ENCODE data around the gene CCNC.
A peak's percentile ranks its signal among the peaks of the same experiment; 100 is the strongest.
"Not testable (repeated sequence)": the region's sequence is repeated elsewhere in the genome, so short reads cannot be mapped to it uniquely, and the experiment has no call there.

Gene CCNC

DNA sequence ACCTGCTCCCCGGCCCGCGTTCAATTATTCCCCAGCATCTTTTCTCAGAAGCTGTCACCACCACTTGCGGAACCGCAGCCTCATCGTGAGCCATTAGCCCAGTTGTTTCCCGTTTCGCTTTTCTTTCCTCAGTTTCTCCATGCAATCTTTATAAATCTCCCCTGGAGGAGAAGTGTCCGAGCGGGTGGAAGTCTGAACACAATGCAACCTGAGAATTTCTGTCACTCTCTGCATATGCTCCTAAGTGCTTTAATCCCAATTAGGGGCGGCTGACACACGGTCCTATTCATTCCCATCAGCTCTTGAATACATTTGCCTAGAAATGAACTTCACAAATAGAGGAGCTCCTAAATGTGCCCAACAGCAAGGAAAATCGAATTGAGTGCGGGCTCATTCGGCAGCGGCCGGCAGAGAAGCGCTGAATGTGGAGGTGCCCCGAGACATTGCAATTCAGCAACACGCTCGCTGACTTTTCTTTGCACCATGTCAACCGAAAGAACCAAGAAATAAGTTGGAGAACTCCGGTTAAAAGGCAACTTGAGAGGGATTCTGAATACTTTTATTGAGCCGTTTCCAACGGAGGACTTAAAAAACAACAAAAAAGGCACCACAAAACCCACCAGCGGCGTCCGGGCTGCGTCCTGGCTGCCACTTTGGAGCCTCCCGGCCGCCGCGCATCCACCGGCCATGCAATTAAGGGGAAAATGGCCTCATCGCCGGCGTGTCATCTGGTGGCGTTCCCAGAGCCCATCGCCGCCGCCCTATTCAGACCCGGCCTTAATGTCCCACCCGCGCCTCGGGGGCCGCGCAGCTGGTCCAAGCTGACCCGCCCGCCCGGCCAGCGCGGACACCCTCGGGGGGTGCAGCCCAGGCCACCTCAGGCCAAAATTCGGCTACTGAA, 34.3 kb upstream of the CCNC start:
- no peak for DNase-seq

DNA sequence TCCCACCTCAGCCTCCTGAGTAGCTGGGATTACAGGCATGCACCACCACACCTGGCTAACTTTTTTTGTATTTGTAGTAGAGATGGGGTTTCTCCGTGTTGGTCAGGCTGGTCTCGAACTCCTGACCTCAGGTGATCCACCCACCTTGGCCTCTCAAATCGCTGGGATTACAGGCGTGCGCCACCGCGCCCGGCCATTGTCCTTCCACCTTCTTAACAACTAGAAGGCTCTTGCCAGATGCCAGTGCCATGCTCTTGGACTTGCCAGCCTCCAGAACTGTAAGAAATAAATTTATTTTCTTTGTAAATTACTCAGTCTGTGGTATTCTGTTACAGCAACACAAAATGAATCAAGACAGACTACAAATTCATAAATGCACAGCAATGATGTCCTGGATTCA, 26.2 kb upstream of the CCNC start:
- DNase-seq: not testable (repeated sequence)

DNA sequence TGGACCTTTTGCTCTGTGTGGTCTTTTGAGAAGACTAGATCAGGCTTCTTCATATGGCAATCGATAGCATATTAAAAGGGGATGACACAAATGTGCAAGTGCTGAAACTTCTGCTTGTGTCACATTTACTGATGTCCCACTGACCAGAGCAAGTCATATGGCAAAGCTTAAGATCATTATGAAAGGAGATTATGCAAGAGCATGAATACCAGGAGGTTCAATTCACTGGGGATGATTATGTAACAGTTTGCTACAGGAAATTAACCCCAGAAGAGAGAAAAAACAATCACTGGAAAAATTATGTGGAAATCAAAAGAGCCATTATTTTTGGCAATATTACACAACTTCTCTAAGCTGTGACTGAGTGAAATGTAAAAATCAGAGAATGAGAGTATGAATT, 24.4 kb upstream of the CCNC start:
- no peak for DNase-seq

DNA sequence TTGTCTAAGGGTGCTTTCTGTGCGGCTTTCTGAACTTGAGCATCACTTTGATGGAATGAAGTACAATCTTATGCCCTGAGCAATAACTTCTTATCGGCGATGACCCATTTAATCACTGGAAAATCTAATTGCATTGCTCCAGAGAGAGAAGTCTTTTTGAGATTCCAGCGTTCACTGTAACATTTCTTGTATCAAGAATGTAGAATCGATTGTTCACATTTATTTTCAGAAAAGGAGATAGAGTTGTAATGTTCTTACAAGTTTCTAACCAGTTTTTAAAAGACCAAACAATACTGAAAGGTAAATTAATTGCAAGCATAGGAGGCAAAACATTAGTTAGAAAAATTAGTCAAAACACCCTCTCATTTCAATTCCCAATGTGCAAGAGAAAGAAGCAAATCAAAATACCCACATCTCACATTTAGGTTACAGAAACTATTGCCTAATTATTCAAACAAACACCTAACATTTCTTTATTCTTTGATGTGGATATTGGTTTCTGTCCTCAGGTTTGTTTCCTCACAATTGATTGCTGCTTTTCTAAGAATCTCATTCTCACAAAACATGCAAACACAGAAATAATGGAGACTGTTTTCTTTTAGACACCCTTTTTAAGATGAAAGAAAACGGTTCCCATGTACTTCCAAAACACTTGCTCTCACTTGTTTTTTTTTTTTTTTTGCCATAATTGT, 23.4 kb upstream of the CCNC start:
- no peak for DNase-seq

DNA sequence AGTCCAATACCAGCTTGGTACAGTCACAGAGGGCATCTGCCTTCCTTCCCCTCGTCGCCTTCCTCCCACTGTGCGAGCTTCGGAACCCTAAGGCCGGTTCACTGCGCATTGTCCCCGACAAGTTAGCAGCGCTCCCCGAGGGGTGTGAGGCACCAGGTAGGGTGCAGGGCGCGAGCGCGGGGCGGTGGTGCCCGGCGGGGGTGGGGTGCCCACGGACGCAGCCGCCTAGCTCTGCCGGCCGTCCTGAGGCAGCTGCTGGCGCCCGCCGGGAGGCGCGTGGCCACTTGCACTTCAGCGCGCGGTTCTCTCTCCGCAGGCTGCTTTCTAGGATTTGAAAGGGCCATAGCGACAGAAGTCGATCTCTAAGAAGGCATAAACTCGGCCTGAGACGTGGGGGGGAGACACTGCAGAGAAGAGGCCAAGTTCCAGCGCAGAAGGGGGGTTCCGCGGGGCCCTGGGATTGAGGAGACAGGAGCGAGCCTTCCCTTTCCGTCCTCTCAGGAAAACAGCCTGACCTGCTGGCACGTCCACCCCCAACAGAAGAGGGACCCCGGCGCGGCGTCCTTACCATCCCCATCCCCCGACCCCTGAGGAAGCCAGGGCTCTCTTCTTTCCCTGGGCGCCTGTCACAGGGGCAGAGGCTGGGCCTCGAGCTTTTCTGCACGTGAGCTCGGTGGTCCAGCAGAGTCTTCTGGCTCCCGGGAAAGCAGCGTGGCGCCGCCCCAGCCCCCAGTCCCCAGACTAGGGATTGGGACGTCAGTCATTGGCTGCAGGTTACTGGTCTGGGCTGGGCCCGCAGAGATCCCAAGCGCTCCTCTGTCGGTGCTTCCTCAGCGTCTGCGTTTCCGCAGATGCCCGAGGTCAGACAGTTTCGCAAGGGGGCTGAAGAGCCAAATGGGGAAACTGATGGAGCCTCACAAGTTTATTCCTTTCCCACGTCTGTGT, 22.5 kb upstream of the CCNC start:
- no peak for DNase-seq

DNA sequence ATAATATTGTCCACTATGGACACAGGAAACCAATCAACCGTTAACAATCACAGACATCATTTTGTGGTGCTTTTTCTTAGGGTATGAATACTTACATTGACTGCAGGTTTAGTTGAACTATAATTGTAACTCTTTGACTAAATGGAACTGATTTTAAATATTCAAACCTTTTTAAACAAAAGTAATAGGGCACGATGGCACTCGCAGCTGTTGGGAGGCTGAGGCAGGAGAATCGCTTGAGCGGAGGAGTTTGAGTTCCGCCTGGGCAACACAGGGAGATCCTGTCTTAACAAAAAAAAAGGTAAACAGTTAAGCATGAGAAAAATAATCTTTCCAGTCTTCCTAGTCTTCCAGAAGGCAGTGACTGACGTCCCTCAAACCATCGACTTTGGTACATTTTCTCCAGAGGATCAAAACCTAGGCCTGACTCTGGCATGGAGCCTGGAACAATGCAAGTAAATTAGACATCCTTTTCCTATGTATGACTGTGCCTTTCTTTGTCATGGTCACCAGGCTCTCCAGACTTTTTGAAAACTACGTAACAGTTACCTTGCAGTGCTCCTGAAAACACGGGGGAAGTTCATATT, 21.5 kb upstream of the CCNC start:
- no peak for DNase-seq

DNA sequence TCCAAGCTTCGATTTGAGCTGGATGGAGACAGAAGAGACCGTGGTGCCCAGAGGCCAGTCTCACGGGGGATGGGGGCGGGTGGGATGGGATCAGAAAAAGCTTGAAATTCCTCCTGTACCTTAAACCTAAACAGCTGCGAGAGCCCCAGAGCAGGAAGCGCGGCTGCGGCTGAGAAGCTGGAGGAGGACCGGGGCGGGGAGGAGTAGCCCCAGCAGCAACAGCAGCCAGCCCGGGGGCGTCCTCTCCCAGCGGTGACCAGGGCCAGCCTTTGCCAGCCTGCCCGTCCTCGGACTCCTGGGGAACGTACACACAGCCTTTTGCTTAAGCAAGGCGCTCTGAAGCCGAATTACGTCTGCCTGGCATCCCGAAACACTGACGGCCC, 20.8 kb upstream of the CCNC start:
- no peak for DNase-seq

DNA sequence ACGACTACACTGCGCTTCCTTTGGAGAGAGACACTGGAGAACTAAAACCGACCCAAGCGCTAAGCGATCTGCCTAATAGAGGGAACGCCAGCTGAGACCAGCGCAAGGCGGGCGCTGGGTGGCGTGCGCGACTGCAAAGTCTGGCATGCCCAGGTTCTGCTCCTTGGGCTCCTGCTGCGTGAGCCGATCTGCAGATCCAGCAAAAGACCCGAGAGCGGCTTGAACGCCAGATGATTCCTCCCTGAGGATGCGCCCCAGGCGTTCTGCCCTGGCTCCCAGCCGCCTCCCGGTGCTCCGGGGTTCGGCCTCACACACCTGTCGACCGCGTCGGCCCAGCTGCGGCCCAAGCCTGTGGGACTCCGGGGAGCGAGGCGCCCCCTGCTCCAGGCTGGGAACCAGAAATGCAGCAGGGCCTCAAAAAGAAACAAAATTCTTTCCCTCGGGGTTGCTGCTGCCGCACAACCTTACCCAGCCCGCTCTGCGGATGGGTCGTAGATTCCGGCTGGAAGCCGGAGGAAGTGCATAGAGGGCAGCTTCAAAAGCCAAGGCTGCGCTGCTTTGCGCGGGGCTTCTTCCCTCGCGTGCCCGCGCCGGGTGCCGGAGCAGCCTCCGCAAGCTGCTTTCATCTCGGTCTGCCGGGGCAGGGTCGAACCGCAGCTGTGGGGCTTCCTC, 20.3 kb upstream of the CCNC start:
- DNase-seq: peak; percentile 87

DNA sequence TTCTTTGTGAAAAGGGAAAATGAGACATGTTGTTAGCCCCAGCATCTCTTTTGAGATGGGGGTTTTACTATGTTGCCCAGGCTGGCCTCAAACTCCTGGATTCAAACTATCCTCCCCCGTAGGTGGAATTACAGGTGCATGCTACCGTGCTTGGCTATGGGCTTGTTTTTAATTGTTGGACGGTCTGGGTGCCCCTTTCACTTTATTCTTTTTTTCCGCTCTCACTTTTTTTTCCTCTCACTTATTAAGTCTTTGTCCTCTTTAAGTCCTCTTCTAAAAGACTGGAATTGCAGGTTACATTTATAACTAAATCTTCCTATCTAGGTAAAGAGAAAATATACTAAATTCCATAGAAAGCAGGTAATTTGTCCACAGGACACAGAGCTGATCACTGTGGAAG, 19.3 kb upstream of the CCNC start:
- DNase-seq: no peak

DNA sequence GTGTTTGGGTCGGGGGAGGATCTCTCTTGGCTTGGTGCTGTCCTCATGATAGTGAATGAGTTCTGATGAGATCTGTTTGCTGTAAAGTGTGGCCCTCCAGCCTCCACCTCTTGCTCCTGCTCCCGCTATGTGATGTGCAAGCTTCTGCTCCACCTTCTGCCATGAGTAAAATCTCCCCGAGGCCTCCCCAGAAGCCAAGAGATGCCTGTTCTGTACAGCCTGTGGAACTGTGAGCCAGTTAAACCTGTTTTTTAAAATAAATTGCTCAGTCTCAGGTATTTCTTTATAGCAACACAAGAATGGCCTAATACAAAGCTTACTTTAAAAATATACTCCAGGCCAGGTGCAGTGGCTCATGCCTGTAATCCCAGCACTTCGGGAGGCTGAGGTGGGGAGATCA, 11.3 kb upstream of the CCNC start:
- no peak for DNase-seq

DNA sequence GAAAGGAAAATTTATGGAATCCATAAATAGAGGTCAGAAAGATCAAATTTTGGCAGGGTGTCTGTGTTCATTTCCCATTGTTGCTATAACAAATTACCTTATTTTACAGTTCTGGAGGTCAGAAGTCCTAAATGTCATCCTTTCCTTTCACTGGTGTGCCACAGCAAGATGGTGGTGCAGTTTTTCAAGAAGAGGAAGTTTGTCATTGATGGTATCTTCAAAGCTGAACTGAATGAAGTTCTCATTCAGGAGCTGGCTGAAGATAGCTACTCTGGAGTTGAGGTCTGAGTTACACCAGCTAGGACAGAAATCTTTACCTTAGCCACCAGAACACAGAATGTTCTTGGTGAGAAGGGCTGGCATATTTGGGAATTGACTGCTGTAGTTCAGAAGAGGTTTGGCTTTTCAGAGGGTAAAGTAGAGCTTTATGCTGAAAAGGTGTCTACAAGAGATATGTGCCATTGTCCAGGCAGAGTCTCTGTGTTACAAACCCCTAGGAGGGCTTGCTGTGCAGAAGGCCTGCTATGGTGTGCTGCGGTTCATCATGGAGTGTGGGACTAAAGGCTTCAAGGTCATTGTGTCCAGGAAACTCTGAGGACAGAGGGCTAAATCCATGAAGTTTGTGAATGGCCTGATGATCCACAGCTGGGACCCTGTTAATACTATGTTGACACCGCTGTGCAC, 7.2 kb upstream of the CCNC start:
- peak; percentile 87 for DNase-seq

DNA sequence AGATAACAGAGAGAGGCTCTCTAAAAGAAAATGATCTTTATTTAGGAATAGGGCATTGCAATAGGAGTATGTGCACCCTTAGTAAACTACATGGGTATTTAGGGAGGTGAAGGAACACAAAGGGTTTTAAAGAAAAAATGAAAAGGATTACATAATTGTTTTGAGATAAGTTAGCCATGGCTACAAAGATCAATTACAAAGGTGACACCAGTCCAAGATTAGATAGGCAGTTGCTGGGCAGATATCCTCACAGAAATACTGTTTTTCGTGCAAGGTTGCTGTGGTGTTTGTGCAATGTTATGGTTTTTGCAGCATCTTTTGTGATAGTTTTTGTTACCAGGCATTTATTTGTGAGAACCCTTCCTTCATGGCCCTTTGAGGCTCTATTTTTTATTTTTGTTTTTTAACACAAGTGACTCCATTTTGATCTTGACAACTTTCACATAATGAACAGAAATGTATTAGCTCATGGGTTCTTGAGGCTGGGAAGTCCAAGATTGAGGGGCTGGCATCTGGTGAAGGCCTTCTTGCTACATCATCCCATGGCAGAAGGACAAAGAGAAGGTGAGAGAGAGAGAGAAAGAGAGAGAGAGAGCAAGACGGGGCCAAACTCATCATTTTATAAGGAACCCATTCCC, 5.6 kb upstream of the CCNC start:
- DNase-seq: no peak

DNA sequence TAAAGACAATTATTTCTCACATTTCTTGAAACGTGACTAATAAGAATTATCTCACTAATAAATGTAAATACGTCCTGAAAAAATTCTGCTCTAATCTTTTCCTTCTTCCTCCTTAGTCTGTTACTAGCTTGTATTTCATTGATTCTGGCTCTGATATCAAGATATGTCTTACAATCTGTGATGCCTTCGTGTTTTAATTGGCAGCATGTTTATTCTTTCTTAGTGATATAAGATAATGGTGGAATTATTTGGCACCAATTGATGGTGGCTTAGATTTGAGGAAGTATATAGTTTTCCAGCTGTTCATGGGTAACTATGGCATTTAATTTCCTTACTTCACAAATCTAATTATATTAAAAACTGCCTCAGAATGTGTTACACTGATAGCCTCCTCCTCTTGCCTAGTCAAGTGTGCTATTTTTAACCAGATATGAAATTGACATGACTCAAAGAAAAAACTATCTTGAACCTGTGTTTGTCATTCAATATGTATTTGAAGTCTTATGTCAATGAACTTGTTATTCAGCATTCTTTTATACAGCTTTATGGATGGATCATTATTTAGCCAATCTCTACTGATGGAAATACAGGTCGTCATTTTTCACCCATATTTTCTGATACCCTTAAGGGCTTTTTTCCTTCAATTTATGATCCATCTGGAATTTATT, 5.3 kb downstream of the CCNC start:
- DNase-seq: no peak

DNA sequence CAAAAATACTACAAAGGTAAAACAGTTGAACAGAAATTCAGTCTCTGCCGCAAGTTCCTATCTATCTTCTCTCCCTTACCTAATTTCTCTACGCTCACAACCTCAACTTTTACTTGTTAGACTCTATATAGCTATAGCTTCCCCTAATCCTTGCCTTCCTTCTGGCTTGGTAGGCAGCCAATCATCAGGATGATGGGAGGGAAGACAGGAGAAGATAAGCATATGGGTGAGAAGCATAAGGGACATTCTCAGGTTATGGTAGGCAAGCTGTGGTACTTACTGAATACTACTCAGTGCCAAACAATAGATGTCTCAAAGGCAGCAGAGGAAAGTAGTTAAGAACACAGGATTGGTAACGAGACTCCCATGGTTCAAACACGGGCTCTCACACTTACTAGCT, 7.8 kb downstream of the CCNC start:
- DNase-seq: peak; percentile 45

DNA sequence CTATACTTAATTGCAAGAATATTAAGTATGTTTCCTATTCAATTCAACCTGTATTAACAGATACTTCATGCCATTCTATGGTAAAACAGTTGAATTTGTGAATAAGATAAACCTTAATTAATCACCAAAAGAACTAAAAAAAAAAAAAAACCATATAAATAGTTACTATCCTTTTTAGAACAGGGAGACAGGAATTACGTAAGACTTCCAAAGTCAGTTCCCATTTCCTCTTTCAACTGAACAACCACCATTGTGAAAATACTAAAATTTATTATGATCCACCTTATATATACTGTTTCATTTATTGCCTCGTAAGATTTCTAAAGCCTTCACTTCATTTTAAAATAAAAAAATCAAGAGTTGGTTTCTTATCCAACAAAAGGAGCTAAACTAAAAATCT, 9.4 kb downstream of the CCNC start:
- DNase-seq: no peak

DNA sequence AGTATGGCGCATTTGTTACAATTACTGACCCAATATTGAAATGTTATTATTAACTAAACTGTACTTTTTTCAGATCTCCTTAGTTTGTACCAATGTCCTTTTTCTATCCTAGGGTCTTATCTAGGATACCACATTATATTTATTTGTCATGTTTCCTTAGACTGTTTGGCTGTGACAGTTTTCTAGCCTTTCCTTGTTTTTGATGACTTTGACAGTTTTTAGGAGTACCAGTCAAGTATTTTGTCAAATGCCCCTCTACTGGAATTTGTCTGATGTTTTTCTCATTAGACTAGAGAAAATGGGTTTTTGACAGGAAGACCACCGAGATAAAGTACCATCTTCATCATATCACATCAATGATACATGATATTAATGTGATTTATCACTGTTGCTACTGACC, 14.6 kb downstream of the CCNC start:
- no peak for DNase-seq

DNA sequence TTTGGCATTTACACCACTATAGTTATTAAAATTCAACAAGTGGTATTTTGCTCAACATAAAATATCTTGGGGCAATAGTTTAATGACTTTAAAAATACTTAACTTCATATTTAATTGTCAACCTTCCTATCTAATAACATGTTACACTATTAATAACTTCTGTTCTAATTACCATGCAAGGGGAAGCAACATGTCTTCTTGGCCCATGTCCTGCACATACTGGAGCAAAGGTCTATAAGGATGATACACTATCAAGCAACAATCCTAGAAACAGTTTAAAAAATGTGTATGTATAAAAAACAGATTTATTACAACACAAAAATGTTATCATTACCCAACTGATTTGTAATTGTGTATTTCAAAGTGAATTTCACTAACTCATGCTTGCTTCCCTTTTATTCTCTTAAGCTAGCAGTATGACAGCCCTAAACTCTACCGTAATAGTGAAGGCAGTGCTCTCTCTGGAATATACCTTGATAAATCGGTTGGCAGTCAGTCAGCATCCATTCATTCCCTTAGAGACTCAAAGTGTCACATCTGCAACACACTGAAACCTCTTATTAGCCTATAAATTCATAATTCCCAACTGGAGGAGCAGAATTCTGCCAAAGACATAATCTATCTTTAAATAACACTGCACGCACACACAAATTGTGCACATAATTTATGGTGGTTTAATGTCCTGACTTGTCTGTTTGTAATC, 18.3 kb downstream of the CCNC start:
- no peak for DNase-seq

DNA sequence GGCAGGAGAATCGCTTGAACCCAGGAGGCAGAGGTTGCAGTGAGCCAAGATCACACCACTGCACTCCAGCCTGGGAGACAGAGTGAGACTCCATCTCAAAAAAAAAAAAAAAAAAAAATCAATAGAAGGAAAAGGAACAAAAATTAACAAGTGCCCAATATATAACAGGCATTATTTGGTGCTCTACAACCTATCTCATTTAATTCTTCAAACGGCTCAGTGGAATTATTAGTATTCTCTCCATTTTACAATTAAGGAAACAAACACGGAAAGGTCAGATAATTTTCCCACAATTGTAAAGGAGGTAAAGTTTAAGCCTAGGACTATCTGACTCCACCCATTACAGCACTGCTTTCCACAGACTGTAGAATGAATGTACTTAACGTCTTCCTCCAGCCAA, 19.8 kb downstream of the CCNC start:
- no peak for DNase-seq

DNA sequence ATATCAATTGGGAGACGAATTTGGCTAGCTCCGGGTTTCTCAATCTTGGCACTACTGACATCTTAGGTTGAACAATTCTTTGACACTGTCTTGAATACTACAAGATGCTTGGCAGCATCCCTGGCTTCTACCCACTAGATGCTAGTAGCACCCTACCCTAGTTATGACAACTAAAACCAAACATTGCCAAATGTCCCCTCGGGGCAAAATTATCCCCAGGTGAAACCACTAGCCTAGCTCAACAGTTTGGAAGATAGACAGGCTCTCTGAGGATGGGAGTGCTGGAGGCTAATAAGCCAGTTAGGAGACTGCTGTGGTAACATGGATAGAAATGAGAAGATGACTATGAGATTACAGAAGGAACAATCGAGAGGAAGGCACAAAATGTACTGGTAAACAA, 20.9 kb downstream of the CCNC start:
- DNase-seq: no peak

DNA sequence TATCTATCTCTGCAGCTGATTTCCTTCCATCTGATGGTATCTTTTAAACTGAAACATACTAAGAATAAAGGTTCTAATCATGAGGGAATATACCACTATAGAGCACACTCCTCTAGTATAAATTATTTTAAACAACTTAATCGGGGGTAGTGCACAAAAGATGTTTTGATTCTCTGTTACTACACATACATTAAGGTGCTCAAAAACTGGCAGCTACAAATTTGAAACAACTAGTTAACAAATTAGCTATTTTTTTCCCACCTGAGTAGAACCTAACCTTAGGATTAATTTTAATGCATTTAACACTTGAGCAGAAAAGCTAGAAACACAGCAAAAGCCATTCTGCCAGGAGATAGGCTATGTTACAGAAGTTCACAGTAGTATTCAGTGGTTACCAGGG, 23.0 kb downstream of the CCNC start:
- DNase-seq: no peak

Data from OCI-M1 (cell line).